ENCODE measurements around the gene APOO. TPM values are rescaled to one million over a fixed set of nuclear protein-coding genes. Genes with fewer than 3 reads are reported as not detected.

The APOO gene
- total RNA-seq, 1 donor from 2014 or later: 8.6 TPM

DNA sequence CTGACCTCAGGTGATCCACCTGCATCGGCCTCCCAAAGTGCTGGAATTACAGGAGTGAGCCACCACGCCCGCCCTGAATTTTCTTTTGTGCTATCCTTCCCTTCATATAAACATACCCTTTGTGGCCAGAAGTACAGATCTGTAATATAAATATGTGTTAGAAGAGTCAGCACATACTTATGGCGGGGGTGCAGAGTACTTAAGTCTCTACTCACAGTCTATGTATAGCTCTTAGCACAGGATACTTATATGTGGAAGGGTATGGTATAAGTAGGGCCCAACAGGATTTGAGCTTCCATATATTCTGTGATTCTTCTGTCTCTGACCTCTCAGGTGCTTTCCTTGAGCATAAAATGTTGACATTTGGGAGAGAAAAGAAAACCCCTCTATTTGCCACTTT is 18.3 kb upstream of the APOO start:
- intact Hi-C loops (cut with DNase I): no loop called here
- Histone ChIP-seq H3K27ac (no peak overlapping the region), H3K9me3 (no peaks in the 10 kb centered on the region), H3K36me3 (no peaks in the 10 kb centered on the region), H3K27me3 (no peaks in the 10 kb centered on the region), H3K4me3 (no peak overlapping the region), H3K4me1 (no peaks in the 10 kb centered on the region)
- DNase-seq (ENCODE audit: extremely low spot score in 2 of 2): no peak
- no peak for TF ChIP-seq POLR2AphosphoS5 (IDR thresholded peaks at IDR 0.05; ENCODE audit: insufficient read depth in 1 of 2, low read depth in 1 of 2)
- no peak for TF ChIP-seq POLR2A (IDR thresholded peaks at IDR 0.05)
- TF ChIP-seq, protein P1, sequence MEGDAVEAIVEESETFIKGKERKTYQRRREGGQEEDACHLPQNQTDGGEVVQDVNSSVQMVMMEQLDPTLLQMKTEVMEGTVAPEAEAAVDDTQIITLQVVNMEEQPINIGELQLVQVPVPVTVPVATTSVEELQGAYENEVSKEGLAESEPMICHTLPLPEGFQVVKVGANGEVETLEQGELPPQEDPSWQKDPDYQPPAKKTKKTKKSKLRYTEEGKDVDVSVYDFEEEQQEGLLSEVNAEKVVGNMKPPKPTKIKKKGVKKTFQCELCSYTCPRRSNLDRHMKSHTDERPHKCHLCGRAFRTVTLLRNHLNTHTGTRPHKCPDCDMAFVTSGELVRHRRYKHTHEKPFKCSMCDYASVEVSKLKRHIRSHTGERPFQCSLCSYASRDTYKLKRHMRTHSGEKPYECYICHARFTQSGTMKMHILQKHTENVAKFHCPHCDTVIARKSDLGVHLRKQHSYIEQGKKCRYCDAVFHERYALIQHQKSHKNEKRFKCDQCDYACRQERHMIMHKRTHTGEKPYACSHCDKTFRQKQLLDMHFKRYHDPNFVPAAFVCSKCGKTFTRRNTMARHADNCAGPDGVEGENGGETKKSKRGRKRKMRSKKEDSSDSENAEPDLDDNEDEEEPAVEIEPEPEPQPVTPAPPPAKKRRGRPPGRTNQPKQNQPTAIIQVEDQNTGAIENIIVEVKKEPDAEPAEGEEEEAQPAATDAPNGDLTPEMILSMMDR (IDR thresholded peaks at IDR 0.05): no peak

DNA sequence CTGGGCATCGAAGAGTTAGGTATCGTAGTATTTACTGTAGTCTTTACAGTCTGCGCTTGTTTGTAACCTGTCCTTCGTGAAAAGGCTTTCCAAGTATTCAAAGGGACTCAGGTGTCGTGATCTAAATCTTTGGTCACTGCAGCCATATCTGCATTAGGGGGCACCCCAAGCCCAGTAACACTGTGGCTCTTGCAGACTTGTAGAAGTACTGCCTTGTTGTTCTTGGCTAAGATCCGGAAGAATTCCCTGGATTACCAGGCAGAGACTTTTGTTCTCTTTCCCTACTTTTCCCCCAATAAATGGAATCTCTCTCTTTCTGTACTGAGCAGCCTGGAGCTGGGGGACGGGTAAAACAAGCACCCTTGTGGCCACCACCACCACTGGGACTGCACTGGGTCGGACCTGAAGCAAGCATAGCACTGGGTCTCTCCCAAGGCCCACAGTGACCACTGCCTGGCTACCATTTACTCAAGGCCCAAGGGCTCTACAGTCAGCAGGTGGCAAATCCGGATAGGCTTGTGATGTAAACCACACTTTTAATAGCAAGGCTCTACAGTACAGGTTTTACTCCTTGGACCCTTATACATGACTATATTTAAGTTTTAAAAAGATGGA is 12.1 kb upstream of the APOO start:
- no peak for DNase-seq (ENCODE audit: extremely low spot score in 2 of 2)
- H3K27me3 ChIP-seq: no peaks in the 10 kb centered on the region
- H3K4me1 ChIP-seq: no peaks in the 10 kb centered on the region
- TF ChIP-seq POLR2AphosphoS5 (IDR thresholded peaks at IDR 0.05; ENCODE audit: insufficient read depth in 1 of 2, low read depth in 1 of 2) (no peak), POLR2A (IDR thresholded peaks at IDR 0.05) (no peak)
- TF ChIP-seq, protein P1 (IDR thresholded peaks at IDR 0.05): no peak
- intact Hi-C loops (cut with DNase I): no loop called here
- no peaks in the 10 kb centered on the region for H3K9me3 ChIP-seq
- H3K4me3 ChIP-seq: no peak overlapping the region
- H3K27ac ChIP-seq: no peak overlapping the region
- no peaks in the 10 kb centered on the region for H3K36me3 ChIP-seq

DNA sequence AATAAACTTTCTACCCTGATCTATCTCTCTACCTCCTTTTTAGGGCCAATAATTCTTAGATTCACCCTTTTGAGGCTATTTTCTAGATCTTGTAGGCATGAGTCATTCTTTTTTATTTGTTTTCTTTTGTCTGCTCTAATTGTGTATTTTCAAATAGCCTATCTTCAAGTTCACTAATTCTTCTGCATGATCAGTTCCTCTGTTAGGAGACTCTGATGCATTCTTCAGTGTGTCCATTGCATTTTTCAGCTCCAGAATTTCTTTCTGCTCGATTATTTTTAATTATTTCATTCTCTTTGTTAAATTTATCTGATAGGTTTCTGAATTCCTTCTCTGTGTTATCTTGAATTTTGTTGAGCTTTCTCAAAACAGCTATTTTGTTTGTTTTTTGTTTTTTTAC is 11.4 kb upstream of the APOO start:
- DNase-seq (ENCODE audit: extremely low spot score in 2 of 2): no peak
- TF ChIP-seq, protein P1 (IDR thresholded peaks at IDR 0.05): no peak
- TF ChIP-seq POLR2AphosphoS5 (IDR thresholded peaks at IDR 0.05; ENCODE audit: insufficient read depth in 1 of 2, low read depth in 1 of 2) (no peak), POLR2A (IDR thresholded peaks at IDR 0.05) (no peak)
- Histone ChIP-seq H3K27ac (no peak overlapping the region), H3K4me1 (no peaks in the 10 kb centered on the region), H3K27me3 (no peaks in the 10 kb centered on the region), H3K4me3 (no peak overlapping the region), H3K36me3 (no peaks in the 10 kb centered on the region), H3K9me3 (no peaks in the 10 kb centered on the region)
- intact Hi-C loops (cut with DNase I): no loop called here

- DNase-seq (ENCODE audit: extremely low spot score in 2 of 2): no peak
- no peaks in the 10 kb centered on the region for H3K27me3 ChIP-seq
- TF ChIP-seq POLR2AphosphoS5 (IDR thresholded peaks at IDR 0.05; ENCODE audit: insufficient read depth in 1 of 2, low read depth in 1 of 2) (no peak), POLR2A (IDR thresholded peaks at IDR 0.05) (no peak)
- TF ChIP-seq, protein P1 (IDR thresholded peaks at IDR 0.05): no peak
- no peaks in the 10 kb centered on the region for H3K9me3 ChIP-seq
- H3K27ac ChIP-seq: no peak overlapping the region
- intact Hi-C loops (cut with DNase I): loop anchor here (5.0 kb wide), 1 partner anchor 1919 kb away; no protein-coding TSS in a partner anchor
- H3K4me1 ChIP-seq: no peaks in the 10 kb centered on the region
- no peak overlapping the region for H3K4me3 ChIP-seq
- no peaks in the 10 kb centered on the region for H3K36me3 ChIP-seq
Observed at GRCh38 chrX:23911126-23911835, 3.5 kb upstream of the APOO start.

Measured in vagina (tissue), 2 donors.